Measurements from ENCODE around the gene TMEM179B. TPM values are rescaled to one million over a fixed set of nuclear protein-coding genes. Genes with fewer than 3 reads are reported as not detected.

The TMEM179B gene
- total and polyA plus RNA-seq, 9 of the 15 experiments (the other 6 are each of a cell fraction or from before 2014, with no cell fraction given), result 27.7 to 105 (median 37.0) TPM

GRCh38 chr11:62805076-62805892 is 18.1 kb downstream of the TMEM179B start, which contains the start of gene NXF1:
TSS of gene NXF1 (minus strand) at chr11:62805440. CDS start at chr11:62805356, 84 bp downstream.
- no peaks in the 10 kb centered on the region for H3K27me3 ChIP-seq (ENCODE audit: control insufficient read depth in 2 of 2, insufficient read depth in 2 of 2, low read length in 2 of 2)
- ChIA-PET CTCF (ENCODE audit: low intra/inter-chr PET ratio) (interaction anchor here (0.6 kb wide), 2 partner anchors 79 to 1058 kb away, joined by 3 to 5 read pairs; no protein-coding TSS in a partner anchor), POLR2A (interaction anchor here (0.6 to 5.5 kb wide), 25 partner anchors 9 to 1279 kb away, joined by 3 to 116 read pairs (median 7); partner anchors contain the start of genes LRRN4CL, SLC3A2, STX5 and TEX54)
- H3K9ac ChIP-seq (ENCODE audit: insufficient read depth in 1 of 2, low read depth in 2 of 2, low read length in 2 of 2), result peak within 1 kb of the TSS; percentile 90 to 97
- H3K27ac ChIP-seq (ENCODE audit: extremely low read depth, low read depth, low read length), result peak within 1 kb of the TSS; percentile 74
- H3K9me3 ChIP-seq (replicated peaks; ENCODE audit: control insufficient read depth, insufficient read depth, low read depth, low read length), result no peaks in the 10 kb centered on the region
- FAIRE-seq (peak; percentile 93), DNase-seq (ENCODE audit: extremely low read depth in 1 of 4, low spot score in 3 of 4) (peak; percentile 97 to 98 (median 98)), ATAC-seq (peak; percentile 91)
- in situ Hi-C loops (cut with MboI) (no loop called here), intact Hi-C loops (cut with micrococcal nuclease) (loop anchor here (1.0 to 5.0 kb wide), 3 partner anchors 26 to 57 kb away; no protein-coding TSS in a partner anchor)
- no peaks in the 10 kb centered on the region for H3K9me1 ChIP-seq (ENCODE audit: control insufficient read depth, insufficient read depth, low read length)
- H3K4me3 ChIP-seq, result peak within 1 kb of the TSS; percentile 94
- H3K4me2 ChIP-seq (ENCODE audit: insufficient read depth, low read length), result peak within 1 kb of the TSS; percentile 97
- H3K36me3 ChIP-seq (ENCODE audit: control insufficient read depth, insufficient read depth, low read length), result peaks cover 39% of the 10 kb centered on the region
- H3K4me1 ChIP-seq (replicated peaks in 1 of 2; ENCODE audit: control insufficient read depth in 2 of 2, insufficient read depth in 2 of 2, low read length in 2 of 2), result peaks cover 11 to 19% of the 10 kb centered on the region in 2 experiments; a peak in 4 of 5 replicates
- peaks cover 28% of the 10 kb centered on the region for H3K79me2 ChIP-seq (ENCODE audit: control insufficient read depth, insufficient read depth, low read length)
- peaks cover 9% of the 10 kb centered on the region; the same call in 1 of the 2 replicates for H4K20me1 ChIP-seq (replicated peaks; ENCODE audit: control insufficient read depth, insufficient read depth, low read length)
- WGBS (ENCODE audit: insufficient coverage, low coverage, missing lambda C conversion rate), result under 1% methylated on average over 70 of the region's 77 CpGs
- no TSS peak for BruUV-seq (replicated peaks)
- peak within 1 kb of the TSS; percentile 79 for H2AFZ ChIP-seq (ENCODE audit: low read depth, low read length)
- TF ChIP-seq POLR2AphosphoS5 (IDR thresholded peaks at IDR 0.05; ENCODE audit: control insufficient read depth, insufficient read depth, low read depth, low read length) (peak; percentile 100), CXXC5 (CRISPR knock-in tag; IDR thresholded peaks at IDR 0.05) (peak; percentile 89), RBM22 (IDR thresholded peaks at IDR 0.05; ENCODE audit: low read depth, low read length, poor library complexity, severe bottlenecking) (peak; percentile 99), HMGXB4 (CRISPR knock-in tag; IDR thresholded peaks at IDR 0.05) (peak; percentile 94; the same call in 1 of the 2 replicates), ZNF740 (CRISPR knock-in tag; IDR thresholded peaks at IDR 0.05) (0 out of 2 replicates have a peak, but pooled peaks have one; percentile 28), ZNF740 (tag; IDR thresholded peaks at IDR 0.05) (no peak), ZNF668 (CRISPR knock-in tag; IDR thresholded peaks at IDR 0.05) (no peak), ZNF41 (CRISPR knock-in tag; conservative IDR thresholded peaks at IDR 0.05) (no peak), PKNOX1 (IDR thresholded peaks at IDR 0.05) (peak; percentile 55), KAT7 (CRISPR knock-in tag; IDR thresholded peaks at IDR 0.05; ENCODE audit: borderline replicate concordance) (peak; percentile 98), EWSR1 (IDR thresholded peaks at IDR 0.05; ENCODE audit: borderline replicate concordance, low read depth, partially characterized antibody) (no peak), PRMT5 (CRISPR knock-in tag; IDR thresholded peaks at IDR 0.05) (no peak), NKRF (IDR thresholded peaks at IDR 0.05; ENCODE audit: borderline replicate concordance) (peak; percentile 64; the same call in 1 of the 2 replicates), MCM2 (IDR thresholded peaks at IDR 0.05; ENCODE audit: low read depth) (no peak), ZFPM2 (CRISPR knock-in tag; IDR thresholded peaks at IDR 0.05) (no peak; the same call in 1 of the 2 replicates)
